GM11168 (cell line): ENCODE data around the gene MRFAP1.

Source experiments
- in situ Hi-C: fragments of 300-500 bp; cut with MboI; formaldehyde crosslinking; loops from one replicate; pipeline ENCODE4 v1.12.0; 2022; ENCODE audit warnings: low sequenced_read_pairs; ENCODE audit not compliant: unreplicated experiment

Gene MRFAP1

DNA sequence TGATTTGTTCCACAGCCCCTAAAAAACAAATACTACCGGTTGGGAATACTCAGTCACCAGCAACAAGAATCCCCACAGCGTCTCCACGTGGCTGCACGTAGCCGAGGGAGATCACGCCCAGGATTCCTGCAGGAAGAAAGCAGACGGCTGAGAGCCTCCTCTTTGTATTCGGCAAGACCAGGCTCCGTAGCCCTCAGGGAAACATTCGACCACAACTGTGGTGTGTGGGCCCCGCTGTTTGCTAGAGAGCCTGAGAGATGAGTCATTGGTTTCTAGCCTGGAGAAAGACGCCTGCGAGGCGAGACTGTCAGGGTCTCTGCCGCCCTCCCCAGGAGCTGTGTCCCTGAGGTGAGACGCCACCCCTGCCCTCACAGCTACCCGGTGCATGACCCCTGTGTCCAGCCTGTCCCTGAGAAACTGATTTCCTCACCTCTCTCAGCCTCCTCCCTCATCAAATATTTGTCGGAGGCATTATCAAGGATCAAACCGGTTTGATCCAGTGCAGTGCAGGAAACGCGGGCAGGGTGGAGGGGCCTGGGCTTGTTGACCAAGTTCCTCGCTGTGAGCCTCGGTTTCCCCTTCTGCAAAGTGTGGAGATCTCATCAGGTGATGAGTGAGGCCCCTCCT lies 48.5 kb downstream of the MRFAP1 start:
- in situ Hi-C loops, result no loop called here

DNA sequence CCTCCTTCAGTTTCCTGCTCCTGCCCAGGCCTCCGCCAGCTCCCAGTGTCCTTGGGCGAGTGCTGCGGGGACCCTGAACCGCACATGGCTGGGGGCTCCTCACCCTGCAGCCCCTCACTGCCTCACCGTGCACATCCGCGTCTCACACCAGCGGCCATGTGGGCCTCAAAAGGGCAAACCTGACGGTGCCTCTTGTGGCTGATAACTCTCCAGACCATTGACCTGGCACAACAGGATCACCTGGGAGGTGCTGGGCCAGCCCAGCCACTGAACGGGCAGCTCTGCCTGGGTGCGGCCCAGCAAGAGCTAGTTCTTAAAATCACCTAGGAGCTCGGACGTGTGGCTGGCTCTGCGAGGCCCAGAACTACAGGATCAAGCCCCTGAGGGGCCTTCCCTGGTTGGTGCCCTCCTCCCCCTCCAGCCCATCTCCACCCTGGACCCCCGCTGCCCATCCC lies 49.0 kb downstream of the MRFAP1 start:
- in situ Hi-C loops, result no loop called here
